Brain pericyte (primary cell): ENCODE measurements around the gene KATNAL2.

Experiments
- DNase-seq: peaks from one replicate; pipeline ENCODE4 v3.0.0-alpha.2; 2012; ENCODE audit warnings: low read depth, low spot score

The KATNAL2 gene

DNA sequence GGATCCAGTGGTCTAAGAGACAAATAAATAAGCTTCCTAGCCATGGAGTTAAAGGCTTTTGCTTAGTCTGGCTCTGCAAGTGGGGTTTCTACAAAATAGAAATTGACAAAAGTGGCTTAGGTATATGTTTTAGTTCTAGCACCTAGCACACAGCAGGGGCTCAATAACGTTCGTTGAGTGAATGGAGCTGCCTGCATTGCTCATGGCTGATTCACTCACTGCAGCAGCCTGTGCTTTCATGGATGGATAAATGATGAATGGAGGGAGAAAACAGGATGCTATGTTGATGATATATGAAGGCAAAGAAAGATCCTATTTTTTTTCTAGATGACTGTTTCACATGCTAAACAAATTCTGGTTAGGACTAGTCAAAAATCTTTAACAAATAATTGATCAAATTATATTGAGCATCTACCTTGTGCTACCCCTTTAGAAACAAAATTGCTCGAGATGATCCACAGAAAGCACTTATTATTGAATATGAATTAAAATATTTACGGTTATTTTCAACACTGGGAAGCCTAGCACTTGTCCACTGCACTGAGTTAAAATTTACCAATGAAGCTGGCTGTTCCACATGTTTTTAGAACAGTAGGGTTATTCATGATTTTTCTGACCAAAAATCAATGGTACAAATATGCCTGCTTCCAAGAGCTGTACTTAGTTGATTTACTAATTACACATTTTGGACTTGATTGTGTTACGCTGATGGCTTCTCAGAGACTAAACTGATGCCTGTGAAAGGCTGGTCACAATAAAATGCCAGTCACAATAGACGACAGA lies 193.3 kb downstream of the KATNAL2 start:
- no peak for DNase-seq

DNA sequence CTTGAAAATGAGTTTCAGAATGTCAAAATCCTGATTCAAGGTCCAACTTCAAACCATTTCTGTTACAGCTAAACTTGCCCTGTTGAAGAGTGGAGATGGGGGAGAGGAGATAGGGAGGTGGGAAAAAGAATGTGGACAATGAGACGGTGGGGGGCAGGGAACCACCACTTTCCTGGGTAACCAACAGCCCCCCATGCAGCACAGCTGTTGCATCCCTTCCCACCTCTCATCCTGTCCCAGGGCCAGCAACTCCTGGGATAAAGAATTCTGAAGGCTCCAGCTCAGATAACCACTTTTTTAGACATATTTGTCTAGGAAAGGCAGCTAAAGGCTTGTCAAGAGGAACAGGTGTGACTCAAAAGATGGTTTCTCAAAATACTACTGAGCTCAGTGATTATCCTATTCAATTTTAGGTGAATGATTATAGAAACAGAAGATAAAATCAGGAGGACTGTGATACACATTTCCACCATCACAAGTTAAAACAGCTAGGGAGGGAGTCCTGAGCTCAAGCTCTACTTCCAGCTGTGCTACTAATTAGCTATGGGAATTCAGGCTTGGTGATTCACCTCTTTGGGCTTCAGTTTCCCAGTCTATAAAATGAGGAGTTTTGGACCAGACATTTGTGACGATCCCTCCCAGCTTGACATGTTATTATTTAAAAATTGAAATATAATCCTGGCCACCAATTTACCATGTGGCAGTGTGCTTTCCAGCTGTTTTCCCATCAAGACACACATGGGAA lies 196.6 kb downstream of the KATNAL2 start:
- DNase-seq = no peak

DNA sequence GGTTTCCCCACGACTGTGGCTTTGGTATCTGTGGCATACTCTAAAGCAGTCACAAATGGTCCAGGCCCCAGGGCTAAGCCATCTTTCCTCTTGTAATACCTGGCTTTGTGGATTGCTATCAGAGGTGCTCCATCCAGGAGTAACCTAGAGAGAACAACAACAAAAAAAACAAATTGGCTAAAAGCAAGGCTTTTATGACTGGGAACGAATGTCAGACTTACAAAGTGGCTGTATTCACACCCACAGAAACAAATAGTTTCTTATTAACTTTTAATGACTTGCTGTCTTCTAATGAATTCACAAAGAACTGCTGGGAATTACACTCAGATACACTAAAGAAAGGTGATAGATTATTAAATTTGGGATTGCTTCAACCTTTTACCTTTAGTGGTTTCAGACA lies 197.8 kb downstream of the KATNAL2 start:
- DNase-seq = no peak

DNA sequence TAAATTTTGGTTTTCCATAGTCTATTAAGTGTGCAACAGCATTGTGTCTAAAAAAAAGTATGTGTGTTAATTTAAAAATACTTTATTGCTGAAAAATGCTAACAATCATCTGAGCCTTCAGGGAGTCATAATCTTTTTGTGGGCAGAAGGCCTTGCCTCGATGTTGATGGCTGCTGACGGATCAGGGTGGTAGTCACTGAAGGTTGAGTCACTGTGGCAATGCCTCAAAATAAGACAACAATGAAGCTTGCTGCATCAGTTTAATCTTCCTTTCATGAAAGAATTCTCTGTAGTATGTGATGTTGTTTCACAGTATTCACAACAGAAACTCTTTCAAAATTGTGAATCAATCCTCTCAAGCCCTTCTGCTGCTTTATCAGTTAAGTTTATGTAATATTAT lies 201.6 kb downstream of the KATNAL2 start:
- no peak for DNase-seq

DNA sequence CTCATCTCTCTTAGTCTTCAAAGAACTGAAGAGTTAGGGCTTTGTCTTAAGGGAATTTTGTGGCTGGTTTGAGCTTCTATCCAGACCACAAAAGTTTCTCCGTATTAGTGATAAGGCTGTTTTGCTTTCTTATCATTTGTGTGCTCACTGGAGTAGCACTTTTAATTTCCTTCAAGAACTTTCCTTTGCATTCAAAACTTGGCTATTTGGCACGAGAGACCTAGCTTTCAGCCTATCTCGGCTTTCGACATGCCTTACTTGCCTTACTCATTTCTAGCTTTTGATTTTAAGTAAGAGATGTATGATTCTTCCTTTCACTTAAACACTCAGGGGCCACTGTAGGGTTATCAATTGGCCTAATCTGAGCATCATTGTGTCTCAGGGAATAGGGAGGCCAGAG lies 203.0 kb downstream of the KATNAL2 start:
- no peak for DNase-seq

DNA sequence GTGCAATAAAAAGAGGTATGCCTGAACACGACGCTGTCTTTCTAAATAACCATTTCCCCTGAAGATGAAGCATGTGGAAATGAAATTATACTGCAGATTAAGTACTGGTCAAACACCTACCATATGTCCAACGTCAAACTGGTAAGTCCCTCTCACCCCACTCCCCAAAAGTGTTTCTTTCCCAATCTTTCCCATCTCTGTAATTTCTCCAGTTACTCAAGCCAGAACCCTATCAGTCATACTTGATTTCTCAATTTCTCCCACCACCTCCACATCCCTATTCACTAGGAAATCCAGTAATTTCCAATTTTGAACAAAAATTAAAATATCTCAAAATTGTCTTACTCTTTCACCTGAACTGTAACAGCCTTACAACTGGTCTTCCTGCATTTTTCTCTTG lies 203.7 kb downstream of the KATNAL2 start:
- DNase-seq = no peak

DNA sequence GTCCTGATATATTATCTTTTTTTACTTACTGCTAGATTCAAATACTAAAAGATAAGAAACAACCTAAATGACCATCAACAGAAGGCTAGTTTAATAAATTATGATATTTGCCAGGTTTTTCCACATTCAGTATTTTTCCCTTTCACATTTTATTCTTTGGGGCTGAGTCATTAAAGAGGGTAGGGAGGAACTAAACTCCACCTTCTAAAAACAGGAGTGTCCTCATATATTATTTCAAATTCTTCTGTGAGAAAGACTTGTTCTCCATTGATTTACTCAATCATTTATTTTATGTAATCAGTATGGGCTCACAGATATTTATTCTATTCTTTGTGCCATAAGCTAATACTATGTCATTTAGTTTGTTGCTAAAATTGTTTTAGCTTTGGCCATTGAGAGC lies 223.9 kb downstream of the KATNAL2 start:
- DNase-seq = no peak

DNA sequence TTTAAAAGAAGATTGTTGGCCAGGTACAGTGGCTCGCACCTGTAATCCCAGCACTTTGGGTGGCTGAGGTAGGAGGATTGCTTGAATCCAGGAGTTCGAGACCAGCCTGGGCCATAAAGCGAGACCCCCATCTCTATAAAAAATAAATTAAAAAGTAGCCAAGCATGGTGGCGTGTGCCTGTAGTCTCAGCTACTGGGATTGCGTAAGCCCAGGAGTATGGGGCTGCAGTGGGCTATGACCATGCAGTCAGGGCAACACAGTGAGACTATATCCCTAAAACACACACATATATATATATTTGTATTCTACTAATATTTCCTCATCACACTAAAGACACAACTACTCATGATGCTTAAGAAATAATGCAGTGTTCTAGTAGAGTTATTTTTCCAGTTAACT lies 225.8 kb downstream of the KATNAL2 start:
- DNase-seq = no peak

DNA sequence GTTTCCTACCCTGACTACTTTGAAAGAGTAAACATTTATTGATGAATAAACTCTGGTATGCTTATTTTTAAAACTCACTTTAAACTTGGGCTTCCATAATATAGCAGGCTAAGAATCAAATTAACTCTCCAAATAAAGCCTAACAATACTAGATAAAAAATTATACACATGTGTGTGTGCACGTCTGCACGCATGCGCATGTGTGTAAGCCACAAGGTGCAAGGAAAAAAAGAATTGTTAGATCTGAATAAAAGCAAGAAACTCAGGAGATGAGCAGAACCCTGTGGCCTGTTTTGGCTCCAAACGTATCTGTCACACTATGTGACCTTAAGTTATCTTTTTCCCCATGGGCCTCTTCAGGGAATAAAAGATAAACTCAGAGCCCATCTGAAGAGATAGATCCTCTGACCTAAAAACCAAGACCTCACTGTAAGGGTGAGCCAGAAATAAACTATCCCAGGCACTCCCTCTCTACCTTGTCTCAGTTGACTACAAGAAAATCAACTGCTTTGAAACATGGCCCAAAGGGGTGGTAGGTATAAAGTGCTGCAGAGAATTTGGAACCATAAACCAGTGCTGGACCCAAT lies 226.6 kb downstream of the KATNAL2 start:
- no peak for DNase-seq

DNA sequence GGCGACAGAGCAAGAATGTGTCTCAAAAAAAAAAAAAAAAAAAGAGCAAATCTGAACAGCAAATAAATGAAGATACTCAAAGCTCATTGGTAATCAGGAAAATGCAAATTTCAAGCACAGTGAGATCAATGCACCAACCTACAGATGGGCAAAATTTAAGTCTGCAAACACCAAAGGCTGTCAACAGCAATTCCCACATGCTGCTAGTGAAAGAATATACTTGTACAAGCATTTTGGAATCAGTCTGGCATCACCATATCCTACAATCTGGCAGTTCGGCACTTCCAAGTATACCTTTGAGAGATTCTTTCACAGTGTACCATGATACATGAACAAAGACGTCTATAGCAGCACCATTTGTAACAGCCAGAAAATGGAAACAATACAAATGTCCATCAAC lies 228.8 kb downstream of the KATNAL2 start:
- DNase-seq = no peak

DNA sequence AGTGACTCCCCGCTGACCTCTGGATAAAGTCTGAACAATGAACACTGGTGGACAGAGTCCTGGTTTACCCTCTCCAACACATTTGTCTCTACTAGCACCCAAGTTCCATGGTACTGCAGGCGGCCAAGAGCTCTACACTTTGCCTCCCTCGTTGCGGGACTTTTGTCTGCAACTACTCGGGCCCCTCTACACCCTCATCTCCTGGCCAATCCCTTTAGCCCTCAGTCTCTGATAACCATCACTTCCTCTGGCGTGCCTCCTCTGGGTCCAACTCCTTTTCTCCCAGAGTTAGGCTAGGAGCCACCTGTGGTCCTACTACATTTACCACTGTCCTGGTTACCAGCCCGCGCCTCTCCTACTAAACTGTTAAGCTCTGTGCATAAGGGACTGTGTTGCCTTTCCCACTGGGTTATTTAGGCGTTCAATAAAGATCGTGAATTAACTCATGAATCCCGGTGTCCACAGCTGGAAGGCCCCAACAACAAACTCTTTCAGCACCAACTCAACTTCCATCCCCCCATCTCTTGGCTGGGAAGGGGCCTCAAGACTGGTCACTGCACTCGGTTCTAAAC lies 232.1 kb downstream of the KATNAL2 start:
- no peak for DNase-seq

DNA sequence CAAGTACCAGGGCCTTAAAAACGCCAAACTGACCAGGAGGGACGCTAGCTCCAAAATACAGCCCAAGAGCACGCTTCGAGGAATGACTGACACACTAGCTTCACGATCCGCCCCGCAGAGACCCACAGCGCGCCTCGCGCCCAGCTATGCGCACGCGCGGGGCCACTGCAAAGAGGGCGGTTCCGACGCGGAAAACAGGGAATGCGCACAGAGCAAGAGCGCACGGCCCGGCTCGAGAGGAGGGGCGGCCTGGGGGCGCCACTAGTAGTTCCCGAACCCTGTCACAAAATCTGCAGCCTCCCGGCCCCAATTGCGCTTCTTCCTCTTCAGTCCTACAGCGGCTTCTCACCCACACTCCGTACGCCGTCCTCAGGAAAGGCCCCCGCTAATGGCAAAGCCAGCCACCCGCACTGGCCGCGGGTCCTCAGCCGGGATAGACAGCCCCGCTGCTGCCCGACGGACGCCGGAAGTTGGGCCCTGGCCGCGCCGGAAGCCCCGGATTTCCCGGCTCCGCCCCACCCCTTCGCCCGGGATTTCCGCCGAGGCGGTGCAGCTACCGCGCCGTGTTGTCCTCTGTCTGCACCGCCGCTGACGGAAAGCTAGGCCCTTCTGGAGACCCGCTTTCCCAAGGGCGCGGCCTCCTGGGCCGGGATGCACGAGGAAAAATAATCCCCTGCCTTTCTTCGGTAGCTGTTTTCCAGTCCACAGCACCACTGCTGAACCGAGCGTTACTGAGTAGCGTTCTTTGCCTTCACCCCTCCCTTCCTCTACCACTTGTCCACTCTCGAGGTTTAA lies 232.8 kb downstream of the KATNAL2 start, which contains the start of gene HDHD2:
TSS of gene HDHD2 (minus strand) at position 472 of the 795 bp plus-strand sequence. CDS start 14,061 bp downstream, outside the sequence.
- peak; percentile 37 for DNase-seq

DNA sequence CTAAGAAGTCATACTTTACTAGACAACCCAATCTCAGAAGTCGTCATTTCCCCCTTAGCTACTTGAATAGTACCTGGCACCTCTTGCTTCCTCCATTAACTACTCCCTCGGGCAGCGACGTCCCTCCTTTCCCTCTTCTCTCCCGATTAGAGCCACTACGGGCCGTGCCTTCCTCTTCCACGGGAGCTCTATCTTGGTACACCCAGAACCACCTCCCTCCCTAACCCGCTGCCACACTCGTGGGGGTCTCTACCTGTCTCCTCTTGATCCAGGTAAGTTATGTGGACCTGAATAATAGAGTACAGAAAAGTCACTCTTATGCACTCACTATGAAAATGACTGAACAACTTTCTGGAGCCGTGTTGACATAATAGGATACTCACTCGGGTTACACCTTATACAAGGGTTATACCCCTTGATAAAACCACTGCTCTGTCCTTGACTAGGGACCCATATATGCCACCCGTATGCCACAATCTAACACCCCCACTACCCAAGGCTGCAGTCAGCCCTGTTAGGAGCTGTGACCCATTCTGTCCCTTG lies 233.5 kb downstream of the KATNAL2 start:
- DNase-seq = no peak

DNA sequence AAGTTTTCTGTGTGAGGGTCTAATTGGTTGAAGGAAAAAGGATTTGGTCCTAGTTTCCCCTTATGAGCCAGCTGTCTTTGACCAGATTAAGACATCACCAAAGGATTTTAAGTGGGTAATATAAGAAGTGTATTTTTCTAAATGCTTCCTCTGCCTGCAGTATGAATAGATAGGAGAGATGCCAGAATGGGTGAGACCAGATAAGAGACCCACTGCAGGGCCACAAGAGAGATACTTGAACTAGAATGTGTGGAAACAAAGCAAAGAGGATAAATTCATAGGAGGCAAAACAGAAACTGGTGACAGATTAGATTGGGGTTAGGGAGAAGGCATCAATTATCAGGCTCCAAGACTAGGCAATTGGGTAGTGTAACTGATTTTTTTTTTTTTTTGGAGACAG lies 234.0 kb downstream of the KATNAL2 start:
- no peak for DNase-seq
